GM19463 (cell line): Measurements from ENCODE around the gene HDGFL2.

Experiments
- ATAC-seq: cut with Tn5 transposase; IDR thresholded peaks from one replicate; pipeline ENCODE4 v1.9.1; 2021; ENCODE audit warnings: mild to moderate bottlenecking, moderate library complexity; ENCODE audit not compliant: unreplicated experiment

The HDGFL2 gene

GRCh38 chr19:4444765-4445741 is 27.0 kb upstream of the HDGFL2 start:
- ATAC-seq, result no peak

- ATAC-seq, result no peak
Observed at GRCh38 chr19:4445963-4446703, 26.0 kb upstream of the HDGFL2 start.

GRCh38 chr19:4446704-4447200 is 25.3 kb upstream of the HDGFL2 start:
- ATAC-seq, result no peak

GRCh38 chr19:4447327-4448146 is 24.6 kb upstream of the HDGFL2 start:
- ATAC-seq, result no peak

GRCh38 chr19:4448147-4448985 is 23.7 kb upstream of the HDGFL2 start:
- no peak for ATAC-seq

- no peak for ATAC-seq
Observed at GRCh38 chr19:4449022-4449638, 23.0 kb upstream of the HDGFL2 start.

GRCh38 chr19:4449639-4450028 is 22.5 kb upstream of the HDGFL2 start:
- no peak for ATAC-seq

- no peak for ATAC-seq
Observed at GRCh38 chr19:4452230-4452990, 19.7 kb upstream of the HDGFL2 start.

- ATAC-seq, result no peak
Observed at GRCh38 chr19:4453232-4454179, 18.6 kb upstream of the HDGFL2 start.

- no peak for ATAC-seq
Observed at GRCh38 chr19:4454747-4455718, 17.1 kb upstream of the HDGFL2 start.

GRCh38 chr19:4455719-4456475 is 16.2 kb upstream of the HDGFL2 start:
- no peak for ATAC-seq

GRCh38 chr19:4456476-4456842 is 15.6 kb upstream of the HDGFL2 start:
- no peak for ATAC-seq

- ATAC-seq, result peak; percentile 4
Observed at GRCh38 chr19:4456843-4457653, 15.0 kb upstream of the HDGFL2 start.

GRCh38 chr19:4457654-4458395 is 14.3 kb upstream of the HDGFL2 start, which contains the start of gene UBXN6:
TSS of gene UBXN6 (minus strand) at chr19:4457794. CDS start at chr19:4457697, 97 bp downstream.
- peak; percentile 93 for ATAC-seq
